Activated naive CD4-positive, alpha-beta T cell treated with anti-CD3 and anti-CD28 coated beads, Interleukin-2, amount 10 ng/mL, durations not matched to agents 7 days and 5 days (primary cell): ENCODE measurements around the gene ALCAM.

Experiments used
- CTCF ChIA-PET: fragments of 350-600 bp; sonication (Branson Sonifier 250); formaldehyde crosslinking; loops from one replicate; lab custom pipeline; 2021; ENCODE audit warnings: antibody characterized with exemption; lab: Charles Lee
- DNase-seq: peaks from one replicate; pipeline ENCODE4 v3.0.0-alpha.2; 2020
- H3K27ac Mint-ChIP-seq: one replicate; pipeline ENCODE4 v1.8.0; 2021; ENCODE audit warnings: mild to moderate bottlenecking, moderate library complexity, mixed read lengths
- H3K27me3 Mint-ChIP-seq: one replicate; pipeline ENCODE4 v1.8.0; 2021; ENCODE audit warnings: mild to moderate bottlenecking, mixed read lengths
- H3K36me3 Mint-ChIP-seq: one replicate; pipeline ENCODE4 v1.8.0; 2021; ENCODE audit warnings: mixed read lengths
- H3K4me1 Mint-ChIP-seq: one replicate; pipeline ENCODE4 v1.8.0; 2021; ENCODE audit warnings: mixed read lengths
- H3K4me3 Mint-ChIP-seq: one replicate; pipeline ENCODE4 v1.8.0; 2021; ENCODE audit warnings: mild to moderate bottlenecking, moderate library complexity, mixed read lengths
- H3K9me3 Mint-ChIP-seq: one replicate; pipeline ENCODE4 v1.8.0; 2021; ENCODE audit warnings: mixed read lengths

ALCAM gene

DNA sequence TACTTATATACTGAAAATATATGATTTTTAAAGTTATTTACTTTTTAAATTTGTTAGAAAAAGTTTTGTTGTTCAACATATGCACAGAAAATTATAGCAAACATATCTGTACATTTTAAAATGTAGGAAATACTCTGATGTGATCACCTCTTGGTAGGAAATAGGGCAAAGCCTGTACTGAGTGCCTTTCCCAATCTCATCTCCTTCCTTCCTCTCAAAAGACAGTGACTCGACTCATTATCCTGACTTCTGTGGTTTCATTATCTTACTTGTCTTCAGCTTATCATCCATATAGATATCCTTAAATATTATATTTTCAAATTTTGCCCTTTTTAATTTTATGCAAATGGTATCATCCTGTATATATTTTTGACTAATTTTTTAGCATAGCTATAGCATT lies 18.4 kb upstream of the ALCAM start:
- Mint-ChIP-seq H3K27ac (no peak overlapping the region), H3K9me3 (no peaks in the 10 kb centered on the region), H3K4me1 (no peaks in the 10 kb centered on the region), H3K36me3 (no peaks in the 10 kb centered on the region), H3K27me3 (peaks cover 7% of the 10 kb centered on the region), H3K4me3 (no peak overlapping the region)
- DNase-seq, result no peak
- CTCF ChIA-PET, result no interaction called here

DNA sequence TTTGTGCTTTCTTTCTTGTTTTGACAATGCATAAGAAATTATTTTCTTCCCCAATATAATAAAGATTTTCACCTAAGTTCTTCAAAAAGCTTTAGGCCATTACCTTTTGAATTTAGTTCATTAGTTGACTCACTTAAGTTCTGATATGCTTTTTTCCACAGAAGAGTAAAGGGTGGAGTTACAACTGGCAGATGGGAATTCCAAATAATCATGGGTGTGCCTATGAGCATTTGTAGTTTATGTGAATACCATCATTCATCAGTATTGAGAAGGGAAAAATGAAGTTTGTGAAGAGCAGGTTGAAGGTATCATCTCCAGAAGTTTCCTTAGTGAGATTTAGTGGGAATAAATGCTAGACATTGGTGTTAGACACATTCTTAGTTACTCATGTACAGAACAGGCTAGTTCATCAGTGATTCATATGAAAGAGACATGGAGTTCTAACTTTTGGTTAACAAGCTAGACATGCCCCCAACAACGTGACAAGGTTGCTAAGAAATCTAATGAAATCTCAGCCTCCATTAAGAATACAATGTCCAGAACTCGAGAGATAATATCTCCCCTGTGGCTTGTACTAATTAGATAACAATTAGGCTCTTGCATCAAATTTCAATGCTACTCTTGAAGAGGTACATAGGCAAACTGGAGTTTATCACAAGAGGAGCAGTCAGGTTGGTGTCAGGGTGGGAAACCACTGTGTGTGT lies 16.9 kb upstream of the ALCAM start:
- H3K9me3 Mint-ChIP-seq, result no peaks in the 10 kb centered on the region
- no peak for DNase-seq
- CTCF ChIA-PET, result interaction anchor here (0.7 kb wide), 1 partner anchor 729 kb away, joined by 3 read pairs; no protein-coding TSS in a partner anchor
- H3K36me3 Mint-ChIP-seq, result no peaks in the 10 kb centered on the region
- H3K4me1 Mint-ChIP-seq, result peaks cover 8% of the 10 kb centered on the region
- peaks cover 23% of the 10 kb centered on the region for H3K27me3 Mint-ChIP-seq
- H3K27ac Mint-ChIP-seq, result no peak overlapping the region
- H3K4me3 Mint-ChIP-seq, result no peak overlapping the region

DNA sequence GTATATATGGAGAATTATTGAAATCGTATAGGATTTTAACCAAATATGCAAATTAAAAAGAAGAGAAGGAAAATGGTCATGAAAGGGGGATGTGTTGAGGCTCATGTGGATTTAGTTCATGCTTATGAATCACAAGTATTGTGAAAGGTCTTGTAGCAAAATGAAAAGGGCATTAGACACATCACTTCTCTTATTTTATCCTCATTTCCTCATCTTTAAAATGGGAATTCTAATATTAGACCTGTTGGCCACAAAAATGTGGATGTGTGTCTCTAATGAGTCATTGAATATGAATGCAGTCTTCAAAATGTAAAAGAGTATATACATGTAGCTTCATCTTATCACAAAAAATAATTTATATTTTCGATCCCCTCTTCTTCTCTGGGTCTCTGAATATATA lies 14.9 kb upstream of the ALCAM start:
- DNase-seq, result no peak
- no peak overlapping the region for H3K4me3 Mint-ChIP-seq
- H3K27me3 Mint-ChIP-seq, result peaks cover 24% of the 10 kb centered on the region
- H3K36me3 Mint-ChIP-seq, result no peaks in the 10 kb centered on the region
- no peak overlapping the region for H3K27ac Mint-ChIP-seq
- no peaks in the 10 kb centered on the region for H3K9me3 Mint-ChIP-seq
- peaks cover 8% of the 10 kb centered on the region for H3K4me1 Mint-ChIP-seq
- CTCF ChIA-PET, result no interaction called here

DNA sequence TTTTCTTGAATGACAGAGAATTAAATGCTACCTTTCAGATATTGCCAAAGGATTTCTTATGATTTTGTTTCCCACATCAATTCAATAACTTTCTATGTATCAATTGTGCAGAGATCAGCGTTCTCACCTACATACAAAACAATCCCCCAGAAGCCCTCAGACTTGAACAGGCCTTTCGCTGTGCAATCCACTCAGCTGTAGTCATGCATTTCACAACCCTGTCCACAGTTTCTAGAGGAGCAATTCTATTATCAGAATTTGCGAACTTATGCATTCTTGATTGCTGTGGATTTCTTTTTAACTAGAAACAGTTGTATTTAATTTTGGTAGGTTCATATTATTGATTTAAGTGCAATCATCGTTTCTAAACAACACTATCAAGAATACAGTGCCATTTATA lies 13.7 kb upstream of the ALCAM start:
- DNase-seq, result no peak
- Mint-ChIP-seq H3K27me3 (peaks cover 24% of the 10 kb centered on the region), H3K9me3 (no peaks in the 10 kb centered on the region), H3K36me3 (no peaks in the 10 kb centered on the region), H3K4me3 (no peak overlapping the region), H3K4me1 (peaks cover 8% of the 10 kb centered on the region), H3K27ac (no peak overlapping the region)
- CTCF ChIA-PET, result no interaction called here

DNA sequence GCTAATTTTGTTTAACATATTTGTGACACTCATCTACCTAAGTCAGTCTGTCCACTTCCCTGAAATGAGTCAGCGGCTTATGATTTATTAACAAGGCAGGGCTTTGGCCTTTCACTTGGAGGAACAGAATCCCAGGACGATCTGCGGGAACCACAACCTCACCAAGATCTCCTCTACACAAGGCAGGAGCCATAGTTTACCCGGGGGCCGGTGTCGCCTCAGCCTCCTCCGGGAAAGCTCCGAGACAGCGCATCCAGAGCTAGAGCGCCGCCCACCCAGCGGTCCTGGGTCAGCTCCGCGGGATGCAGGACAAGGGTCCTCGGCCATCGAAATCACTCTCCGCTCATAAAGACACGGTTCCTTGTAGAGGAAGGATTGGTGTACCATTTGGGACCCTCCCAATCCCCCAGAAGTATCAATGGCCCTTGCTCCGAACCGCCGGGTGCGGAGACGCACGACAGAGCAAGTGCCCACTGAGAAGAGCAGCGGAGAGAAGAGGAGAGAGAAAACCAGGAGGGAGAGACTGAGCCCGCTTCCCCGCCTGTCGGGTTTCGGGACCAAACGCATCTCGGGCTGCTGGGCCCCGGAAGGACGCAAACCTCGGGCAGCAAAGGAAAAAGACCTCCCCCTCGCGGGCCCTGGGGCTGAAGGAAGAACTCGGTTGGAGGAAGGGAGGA lies 13.1 kb upstream of the ALCAM start:
- no peaks in the 10 kb centered on the region for H3K9me3 Mint-ChIP-seq

DNA sequence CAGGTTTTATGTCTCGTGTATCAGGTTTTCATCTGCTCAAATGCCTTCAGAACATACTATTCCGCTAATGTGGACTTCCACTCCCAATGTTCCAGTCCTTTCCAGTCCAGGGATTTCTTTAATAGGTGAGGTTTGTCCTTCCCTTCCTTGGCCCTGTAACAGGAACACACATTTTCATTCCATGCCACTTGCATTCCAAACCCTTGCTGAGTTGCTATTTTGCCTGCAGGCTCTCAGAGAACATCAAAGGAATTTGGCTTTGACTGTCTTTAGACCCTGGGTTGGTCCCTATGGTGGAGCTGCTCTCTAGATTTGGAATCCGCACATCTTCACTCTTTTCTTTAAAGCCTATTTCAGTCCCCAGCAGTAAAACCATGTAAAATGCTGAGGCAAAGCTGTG lies 12.3 kb upstream of the ALCAM start:
- H3K27ac Mint-ChIP-seq, result no peak overlapping the region
- H3K9me3 Mint-ChIP-seq, result no peaks in the 10 kb centered on the region
- DNase-seq, result no peak
- CTCF ChIA-PET, result interaction anchor here (1.2 to 1.6 kb wide), 2 partner anchors 11 to 21 kb away, joined by 3 read pairs; no protein-coding TSS in a partner anchor
- H3K4me1 Mint-ChIP-seq, result peaks cover 8% of the 10 kb centered on the region
- peaks cover 24% of the 10 kb centered on the region for H3K27me3 Mint-ChIP-seq
- no peak overlapping the region for H3K4me3 Mint-ChIP-seq
- H3K36me3 Mint-ChIP-seq, result no peaks in the 10 kb centered on the region

More for the DNA sequence above, 13.1 kb upstream of the ALCAM start:
- Mint-ChIP-seq H3K4me3 (no peak overlapping the region), H3K4me1 (peaks cover 8% of the 10 kb centered on the region), H3K27ac (no peak overlapping the region), H3K36me3 (no peaks in the 10 kb centered on the region), H3K27me3 (peaks cover 24% of the 10 kb centered on the region)
- CTCF ChIA-PET, result no interaction called here
- DNase-seq, result no peak

DNA sequence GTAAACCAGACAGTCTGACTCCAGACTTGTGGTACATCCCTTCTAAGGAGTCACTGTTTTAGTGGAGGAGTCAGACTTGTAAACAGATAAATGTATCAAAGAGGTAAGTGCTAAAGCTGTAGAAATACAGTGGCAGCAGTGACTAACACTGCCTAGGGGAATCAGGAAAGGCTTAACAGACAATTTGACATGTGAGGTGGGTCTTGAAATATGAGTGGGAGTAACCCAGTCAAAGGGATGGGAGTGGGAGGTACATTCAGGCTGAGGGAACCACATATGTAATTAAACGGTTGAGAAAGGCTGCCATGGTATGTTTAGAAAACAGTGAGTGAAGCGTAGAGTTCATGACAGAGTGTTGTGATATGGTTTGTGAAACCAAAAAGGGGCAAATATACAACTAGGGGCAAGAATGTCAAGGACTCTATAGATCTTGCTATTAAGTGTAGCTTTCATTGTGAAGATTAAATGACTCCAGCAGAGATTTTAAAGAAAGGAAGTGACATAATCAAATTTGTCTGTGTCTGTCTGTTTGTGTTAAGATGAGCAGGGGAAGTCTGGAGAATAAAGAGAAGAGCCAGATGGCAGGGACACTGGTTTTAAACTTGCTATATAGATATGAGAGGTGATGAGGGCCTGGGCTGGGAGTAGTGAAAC lies 11.2 kb upstream of the ALCAM start:
- CTCF ChIA-PET, result interaction anchor here (1.2 to 1.6 kb wide), 2 partner anchors 10 to 22 kb away, joined by 3 read pairs; no protein-coding TSS in a partner anchor

DNA sequence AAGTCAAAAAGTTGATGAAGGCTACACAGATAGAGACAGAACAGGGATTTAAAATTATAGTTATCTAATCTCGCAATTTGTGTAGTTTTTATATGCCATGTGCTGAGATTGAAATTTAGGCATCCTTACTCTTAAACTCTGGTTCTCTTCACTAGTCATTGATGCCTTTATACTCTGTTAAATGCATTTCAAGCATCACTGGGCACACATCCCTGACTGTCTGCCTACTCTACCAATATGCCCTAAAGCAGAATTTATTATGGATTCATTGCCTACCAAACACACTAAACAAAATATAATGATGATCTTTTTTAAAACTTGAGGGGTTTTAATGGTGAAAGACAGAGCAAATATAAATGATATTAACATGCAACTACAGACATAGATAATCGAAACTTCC lies 10.3 kb upstream of the ALCAM start:
- H3K36me3 Mint-ChIP-seq, result no peaks in the 10 kb centered on the region
- peaks cover 8% of the 10 kb centered on the region for H3K4me1 Mint-ChIP-seq
- DNase-seq, result no peak
- CTCF ChIA-PET, result interaction anchor here (1.6 kb wide), 1 partner anchor 23 kb away, joined by 3 read pairs; no protein-coding TSS in a partner anchor
- no peak overlapping the region for H3K27ac Mint-ChIP-seq
- peaks cover 24% of the 10 kb centered on the region for H3K27me3 Mint-ChIP-seq
- H3K4me3 Mint-ChIP-seq, result no peak overlapping the region
- H3K9me3 Mint-ChIP-seq, result no peaks in the 10 kb centered on the region

More for the DNA sequence above, 11.2 kb upstream of the ALCAM start:
- no peak overlapping the region for H3K4me3 Mint-ChIP-seq
- H3K4me1 Mint-ChIP-seq, result peaks cover 8% of the 10 kb centered on the region
- H3K27ac Mint-ChIP-seq, result no peak overlapping the region
- peaks cover 24% of the 10 kb centered on the region for H3K27me3 Mint-ChIP-seq
- H3K36me3 Mint-ChIP-seq, result no peaks in the 10 kb centered on the region
- H3K9me3 Mint-ChIP-seq, result no peaks in the 10 kb centered on the region
- no peak for DNase-seq

DNA sequence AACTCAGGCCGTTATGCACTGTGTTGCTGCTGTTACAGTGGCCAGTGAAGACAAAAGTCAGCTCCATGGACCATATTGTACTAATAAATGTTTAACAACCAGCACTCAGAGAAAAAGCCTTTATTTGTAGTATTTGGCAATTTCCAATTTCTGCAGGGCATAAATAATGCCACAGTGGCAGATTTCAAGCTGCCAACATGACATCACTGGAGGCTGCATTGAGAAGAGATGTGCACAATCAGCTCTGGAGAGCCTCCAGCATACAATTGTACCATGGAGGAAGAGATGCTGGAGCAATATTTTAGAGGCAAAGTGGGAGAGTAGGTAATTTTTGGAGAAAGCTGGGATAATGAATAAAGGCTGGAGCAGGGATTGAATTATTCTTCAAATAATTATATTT lies 9.7 kb upstream of the ALCAM start:
- Mint-ChIP-seq H3K27me3 (peaks cover 24% of the 10 kb centered on the region), H3K27ac (no peak overlapping the region), H3K9me3 (no peaks in the 10 kb centered on the region), H3K4me1 (peaks cover 8% of the 10 kb centered on the region), H3K36me3 (no peaks in the 10 kb centered on the region), H3K4me3 (no peak overlapping the region)
- DNase-seq, result no peak
- CTCF ChIA-PET, result no interaction called here

DNA sequence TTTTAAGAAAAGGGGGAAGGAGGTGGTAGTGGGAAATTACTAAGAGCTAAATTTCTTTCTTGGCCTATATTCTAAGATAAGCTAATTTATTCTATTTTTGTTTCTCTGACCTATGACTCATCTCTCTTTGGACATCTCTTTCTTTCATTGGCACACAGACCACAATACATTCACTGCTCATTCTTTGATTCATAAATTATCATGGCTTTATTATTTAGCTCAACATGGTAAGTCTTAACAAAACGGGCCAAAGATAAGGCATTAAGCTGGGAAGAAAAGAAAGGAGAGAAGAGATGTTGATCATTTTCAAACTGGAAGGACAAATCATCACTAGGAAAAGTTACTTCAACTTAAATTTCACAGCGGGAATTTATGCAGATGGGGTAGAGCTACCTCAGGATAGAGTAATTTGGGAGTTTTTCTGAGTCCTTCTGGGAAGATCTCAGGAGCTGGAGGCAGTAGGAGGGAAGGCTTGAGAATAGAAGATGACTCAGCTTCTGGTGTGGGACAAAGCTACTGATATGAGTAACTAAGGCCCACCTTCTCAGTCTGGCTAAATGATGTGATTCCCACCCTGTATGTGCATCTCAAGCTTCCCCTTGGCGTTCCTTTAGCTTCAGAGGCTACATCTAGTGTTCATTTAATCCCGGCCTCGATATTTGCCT lies 7.5 kb upstream of the ALCAM start:
- CTCF ChIA-PET, result no interaction called here
- Mint-ChIP-seq H3K36me3 (no peaks in the 10 kb centered on the region), H3K27me3 (peaks cover 7% of the 10 kb centered on the region), H3K27ac (no peak overlapping the region), H3K9me3 (no peaks in the 10 kb centered on the region), H3K4me1 (peaks cover 2% of the 10 kb centered on the region), H3K4me3 (no peak overlapping the region)
- no peak for DNase-seq

DNA sequence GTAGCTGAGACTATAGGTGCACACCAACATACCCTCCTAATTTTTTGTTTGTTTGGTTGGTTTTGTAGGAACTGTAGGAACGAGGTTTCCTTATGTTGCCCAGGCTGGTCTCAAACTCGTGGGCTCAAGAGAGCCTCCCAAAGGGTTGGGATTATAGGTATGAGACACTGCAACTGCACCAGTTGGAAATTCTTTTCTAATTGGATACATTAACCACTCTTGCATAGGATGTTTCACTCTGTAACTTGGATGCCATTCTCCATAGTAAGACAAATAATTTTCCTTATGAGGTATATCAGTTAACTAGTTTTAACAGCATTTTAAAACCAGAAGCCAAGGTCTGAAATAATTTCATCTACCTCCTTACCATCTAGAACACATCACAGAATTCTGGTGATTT lies 6.7 kb upstream of the ALCAM start:
- CTCF ChIA-PET, result no interaction called here

DNA sequence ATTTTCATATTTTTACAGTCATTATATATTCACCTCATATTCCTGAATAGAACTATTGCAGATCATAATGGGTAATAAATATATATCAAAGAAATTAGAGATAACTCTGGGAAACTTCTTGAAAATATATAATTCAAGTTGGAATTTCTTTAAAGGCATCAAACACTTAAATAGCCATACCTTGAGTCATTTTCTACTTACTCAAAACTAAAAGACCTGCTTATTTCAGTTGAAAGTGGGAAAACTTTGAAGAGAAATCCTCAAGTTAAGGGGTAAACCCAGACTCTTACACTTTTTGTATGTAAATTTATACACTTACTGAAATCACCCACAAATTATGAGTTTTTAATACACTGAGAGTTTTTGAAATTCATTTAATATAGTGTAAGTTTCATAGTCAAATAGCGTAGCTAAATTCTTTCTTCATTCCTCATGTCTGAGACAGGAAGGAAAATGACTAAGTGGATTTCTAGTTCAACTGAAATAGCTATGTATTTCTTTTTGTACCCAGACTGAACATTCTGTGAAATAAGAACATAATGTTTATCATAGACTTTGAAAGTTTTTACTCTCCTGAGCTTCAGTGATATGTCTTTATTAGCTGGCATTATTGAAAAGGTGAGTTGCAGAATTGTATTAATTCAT lies 4.6 kb upstream of the ALCAM start:
- H3K27ac Mint-ChIP-seq, result no peak overlapping the region
- CTCF ChIA-PET, result no interaction called here
- peaks cover 20% of the 10 kb centered on the region for H3K4me1 Mint-ChIP-seq
- DNase-seq, result no peak
- no peak overlapping the region for H3K4me3 Mint-ChIP-seq
- no peaks in the 10 kb centered on the region for H3K9me3 Mint-ChIP-seq
- no peaks in the 10 kb centered on the region for H3K36me3 Mint-ChIP-seq
- H3K27me3 Mint-ChIP-seq, result peaks cover 20% of the 10 kb centered on the region

More for the DNA sequence above, 6.7 kb upstream of the ALCAM start:
- H3K9me3 Mint-ChIP-seq, result no peaks in the 10 kb centered on the region
- H3K27ac Mint-ChIP-seq, result no peak overlapping the region
- no peaks in the 10 kb centered on the region for H3K36me3 Mint-ChIP-seq
- no peak overlapping the region for H3K4me3 Mint-ChIP-seq
- no peak for DNase-seq
- H3K27me3 Mint-ChIP-seq, result peaks cover under 1% of the 10 kb centered on the region
- H3K4me1 Mint-ChIP-seq, result peaks cover under 1% of the 10 kb centered on the region

DNA sequence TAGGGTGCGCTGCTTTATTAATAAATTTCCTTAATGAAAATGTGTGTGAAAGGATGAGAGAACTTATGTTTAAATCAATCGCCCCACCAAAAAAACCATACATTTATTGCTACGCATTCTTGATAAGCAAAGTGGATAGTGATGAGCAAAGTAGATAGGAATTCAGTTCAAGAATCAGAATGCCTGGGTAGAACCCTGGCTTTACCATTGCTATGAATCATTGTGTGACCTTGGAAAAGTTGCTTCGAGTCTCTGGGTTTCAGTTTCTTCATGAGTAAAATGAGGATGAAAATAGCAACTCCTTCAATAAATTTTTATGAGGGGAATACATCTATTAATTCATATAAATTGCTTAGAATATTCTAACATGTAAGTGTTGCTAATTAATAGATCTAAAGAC lies 2.6 kb upstream of the ALCAM start:
- DNase-seq, result no peak
- Mint-ChIP-seq H3K36me3 (no peaks in the 10 kb centered on the region), H3K4me1 (peaks cover 33% of the 10 kb centered on the region), H3K27me3 (peaks cover 20% of the 10 kb centered on the region), H3K27ac (no peak overlapping the region), H3K9me3 (no peaks in the 10 kb centered on the region), H3K4me3 (no peak overlapping the region)
- CTCF ChIA-PET, result no interaction called here

DNA sequence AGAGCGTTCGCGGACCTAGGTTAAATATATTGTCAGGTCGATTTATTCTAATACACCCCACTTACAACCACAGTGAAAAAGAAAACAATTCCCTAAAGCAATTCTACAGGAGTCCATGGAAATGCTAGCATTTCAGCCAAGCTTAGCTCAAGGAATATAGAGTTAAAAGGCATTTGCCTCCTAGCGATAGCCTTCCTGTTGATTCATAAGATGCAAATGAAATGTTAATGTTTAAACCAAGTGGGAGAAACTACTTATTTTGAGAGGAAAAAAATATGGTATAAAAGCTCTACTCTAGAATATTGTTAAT lies 1.7 kb upstream of the ALCAM start:
- no peak for DNase-seq
- no peak overlapping the region for H3K27ac Mint-ChIP-seq
- peaks cover 20% of the 10 kb centered on the region for H3K27me3 Mint-ChIP-seq
- H3K36me3 Mint-ChIP-seq, result no peaks in the 10 kb centered on the region
- no peak overlapping the region for H3K4me3 Mint-ChIP-seq
- no peaks in the 10 kb centered on the region for H3K9me3 Mint-ChIP-seq
- H3K4me1 Mint-ChIP-seq, result peaks cover 40% of the 10 kb centered on the region
- CTCF ChIA-PET, result interaction anchor here (1.0 kb wide), 2 partner anchors 10 to 1244 kb away, joined by 3 read pairs; no protein-coding TSS in a partner anchor
